K562 (cell line): Measurements from ENCODE around the gene MVB12B. TPM values are rescaled to one million over a fixed set of nuclear protein-coding genes. Genes with fewer than 3 reads are reported as not detected.

ENCODE experiments used
- ATF7 ChIP-seq: fragments of 450-650 bp; IDR thresholded peaks from 2 replicates; pipeline ENCODE4 v1.7.1; 2014; ENCODE audit warnings: mild to moderate bottlenecking, moderate library complexity
- E2F3 ChIP-seq: fragments of 250-450 bp; sonication (Bioruptor Pico); IDR thresholded peaks from 2 replicates; pipeline ENCODE4 v1.4.0; 2020; ENCODE audit warnings: mild to moderate bottlenecking
- EWSR1 ChIP-seq: fragments of 450-650 bp; IDR thresholded peaks from 2 replicates; pipeline ENCODE4 v1.6.1; 2018; ENCODE audit warnings: borderline replicate concordance, mild to moderate bottlenecking, low read depth, moderate library complexity; ENCODE audit not compliant: partially characterized antibody
- FOXJ3 ChIP-seq: sonication (generic); formaldehyde crosslinking; IDR thresholded peaks from 2 replicates; pipeline ENCODE4 v1.4.0; 2020; ENCODE audit warnings: mild to moderate bottlenecking, missing genetic modification reagents
- GABPA ChIP-seq: fragments of 200-800 bp; sonication (Bioruptor generic); conservative IDR thresholded peaks from 2 replicates; pipeline ENCODE4 v1.6.1; 2016; ENCODE audit warnings: low read depth, missing genetic modification characterization, missing compliant biosample characterization
- KDM4B ChIP-seq, 2 experiments: fragments of 450-650 bp in 1 of 2; sonication (generic) in 1 of 2; IDR thresholded peaks; 2 replicates each; pipeline ENCODE4 v1.6.1; 2016 to 2017; ENCODE audit warnings: borderline replicate concordance in 2 of 2, antibody characterized with exemption in 1 of 2, low read depth in 1 of 2, mild to moderate bottlenecking in 1 of 2
- MECOM ChIP-seq: fragments of 250-450 bp; sonication (Bioruptor Pico); IDR thresholded peaks from 2 replicates; pipeline ENCODE4 v1.8.0; 2022; ENCODE audit warnings: inconsistent platforms
- POLR2B ChIP-seq: fragments of 450-650 bp; IDR thresholded peaks from 2 replicates; pipeline ENCODE4 v1.6.1; 2018; ENCODE audit warnings: low read depth; ENCODE audit not compliant: partially characterized antibody
- SLC30A9 ChIP-seq: fragments of 250-450 bp; sonication (Bioruptor Pico); IDR thresholded peaks from 2 replicates; pipeline ENCODE4 v1.8.0; 2022; ENCODE audit warnings: mild to moderate bottlenecking, moderate library complexity
- SMARCA5 ChIP-seq: fragments of 450-650 bp; IDR thresholded peaks from 2 replicates; pipeline ENCODE4 v1.6.1; 2016
- ZBTB1 ChIP-seq: sonication (generic); formaldehyde crosslinking; IDR thresholded peaks from 2 replicates; pipeline ENCODE4 v1.8.1; 2023; ENCODE audit warnings: missing genetic modification reagents, low read depth, mild to moderate bottlenecking, borderline replicate concordance
- ZBTB8A ChIP-seq: fragments of 450-650 bp; IDR thresholded peaks from 2 replicates; pipeline ENCODE4 v1.6.1; 2018; ENCODE audit warnings: mild to moderate bottlenecking, moderate library complexity; ENCODE audit not compliant: partially characterized antibody
- ZNF121 ChIP-seq: sonication (generic); formaldehyde crosslinking; conservative IDR thresholded peaks from 2 replicates; pipeline ENCODE4 v1.8.0; 2022; ENCODE audit warnings: missing genetic modification reagents
- ZNF311 ChIP-seq: fragments of 250-450 bp; sonication (Bioruptor Pico); IDR thresholded peaks from 2 replicates; pipeline ENCODE4 v1.4.0; 2020; ENCODE audit warnings: mild to moderate bottlenecking, moderate library complexity
- polyA plus RNA-seq, 8 experiments: library from polyadenylated mRNA; depleted of rRNA in 4 of 8; stranded (reverse) in 5 of 8; unstranded in 3 of 8; fragments of >200 nt; fragmentation: Nextera tagmentation in 2 of 8; fragmentation: Illumina TruSeq in 1 of 8; extraction: Ambion mirVana in 2 of 8; extraction: Trizol in 1 of 8; gene quantifications; 2 replicates each; pipeline versions ENCODE4 v1.2.1 to v1.2.3, GENCODE V29; 2011 to 2014; ENCODE audit warnings: inconsistent platforms in 1 of 8, missing spikeins in 1 of 8
- total RNA-seq, 7 experiments: library from RNA; depleted of rRNA in 6 of 7; stranded (reverse); fragments of >200 nt in 6 of 7; fragmentation: Illumina TruSeq in 2 of 7; extraction: Trizol in 2 of 7; gene quantifications; 2 replicates each; pipeline versions ENCODE4 v1.2.1 to v1.2.3, GENCODE V29; 2011 to 2021; ENCODE audit warnings: low replicate concordance in 1 of 7
- TF ChIP-seq, protein P1 (sequence below), 2 experiments: fragments of 200-800 bp in 1 of 2; sonication (Bioruptor generic) in 1 of 2; sonication (generic) in 1 of 2; formaldehyde crosslinking in 1 of 2; IDR thresholded peaks in 1 of 2; conservative IDR thresholded peaks in 1 of 2; 2 replicates each; pipeline versions ENCODE4 v1.5.0 to v1.6.1; 2016 to 2020; ENCODE audit warnings: missing compliant biosample characterization in 1 of 2, missing genetic modification characterization in 1 of 2, missing genetic modification reagents in 1 of 2
- TF ChIP-seq, protein P2 (sequence below), 2 experiments: fragments of 450-650 bp in 1 of 2; sonication (generic) in 1 of 2; formaldehyde crosslinking in 1 of 2; IDR thresholded peaks in 1 of 2; conservative IDR thresholded peaks in 1 of 2; 2 replicates each; pipeline versions ENCODE4 v1.6.1 to v1.8.1; 2016 to 2023; ENCODE audit warnings: mild to moderate bottlenecking in 2 of 2, moderate library complexity in 2 of 2, inconsistent platforms in 1 of 2, missing genetic modification reagents in 1 of 2
- TF ChIP-seq, protein P3 (sequence below): fragments of 450-650 bp; formaldehyde crosslinking; IDR thresholded peaks from 2 replicates; pipeline ENCODE4 v1.4.0; 2022; ENCODE audit warnings: mild to moderate bottlenecking, moderate library complexity
- TF ChIP-seq, protein P4 (sequence below): fragments of 450-650 bp; formaldehyde crosslinking; IDR thresholded peaks from 2 replicates; pipeline ENCODE4 v1.4.0; 2020; ENCODE audit warnings: mild to moderate bottlenecking
- TF ChIP-seq, protein P5 (sequence below): fragments of 200-400 bp; formaldehyde crosslinking; IDR thresholded peaks from 2 replicates; pipeline ENCODE4 v1.6.1; 2017; ENCODE audit warnings: mild to moderate bottlenecking, low read depth, low read length, moderate library complexity
- TF ChIP-seq, protein P6 (sequence below): fragments of 450-650 bp; IDR thresholded peaks from 2 replicates; pipeline ENCODE4 v1.6.1; 2016

MVB12B gene
- total and polyA plus RNA-seq, 9 of the 15 experiments (the other 6 are each of a cell fraction or from before 2014, with no cell fraction given): not detected

DNA sequence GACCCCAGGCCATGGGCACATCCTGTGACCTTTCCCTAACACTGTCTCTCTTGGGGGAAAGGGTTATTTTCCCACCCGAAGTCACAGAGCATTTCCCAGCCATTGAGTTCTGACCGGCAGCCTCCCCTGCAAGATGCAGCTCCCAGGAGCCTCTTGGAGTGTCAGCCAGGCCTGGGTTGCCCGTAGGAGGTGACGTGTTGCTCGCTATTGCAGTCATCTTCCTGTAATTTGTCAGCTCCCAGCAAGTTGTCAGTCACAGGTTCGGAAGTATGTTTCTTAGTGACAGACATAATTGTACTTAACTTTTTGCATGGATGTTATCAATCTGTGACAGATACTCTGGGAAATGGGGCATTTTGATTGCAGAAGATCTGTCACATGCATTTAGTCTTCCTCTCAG is 74.5 kb downstream of the MVB12B start (continued):
- TF ChIP-seq ATF7 (no peak), ZBTB8A (no peak), ZNF311 (CRISPR knock-in tag) (no peak), E2F3 (CRISPR knock-in tag) (no peak), EWSR1 (no peak), SLC30A9 (CRISPR knock-in tag) (no peak), FOXJ3 (CRISPR knock-in tag) (no peak), SMARCA5 (no peak), GABPA (tag) (0 out of 2 replicates have a peak, but pooled peaks have one; percentile 29), KDM4B (IDR thresholded peaks at IDR 0.05; ENCODE audit: borderline replicate concordance in 2 of 2, low read depth in 1 of 2) (no peak), POLR2B (no peak), ZNF121 (CRISPR knock-in tag) (no peak), ZBTB1 (CRISPR knock-in tag) (no peak), MECOM (CRISPR knock-in tag) (no peak)
- TF ChIP-seq, protein P1, sequence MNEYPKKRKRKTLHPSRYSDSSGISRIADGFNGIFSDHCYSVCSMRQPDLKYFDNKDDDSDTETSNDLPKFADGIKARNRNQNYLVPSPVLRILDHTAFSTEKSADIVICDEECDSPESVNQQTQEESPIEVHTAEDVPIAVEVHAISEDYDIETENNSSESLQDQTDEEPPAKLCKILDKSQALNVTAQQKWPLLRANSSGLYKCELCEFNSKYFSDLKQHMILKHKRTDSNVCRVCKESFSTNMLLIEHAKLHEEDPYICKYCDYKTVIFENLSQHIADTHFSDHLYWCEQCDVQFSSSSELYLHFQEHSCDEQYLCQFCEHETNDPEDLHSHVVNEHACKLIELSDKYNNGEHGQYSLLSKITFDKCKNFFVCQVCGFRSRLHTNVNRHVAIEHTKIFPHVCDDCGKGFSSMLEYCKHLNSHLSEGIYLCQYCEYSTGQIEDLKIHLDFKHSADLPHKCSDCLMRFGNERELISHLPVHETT (CRISPR knock-in tag; conservative IDR thresholded peaks at IDR 0.05 in 1 of 2, IDR thresholded peaks at IDR 0.05 in 1 of 2): no peak
- TF ChIP-seq, protein P2, sequence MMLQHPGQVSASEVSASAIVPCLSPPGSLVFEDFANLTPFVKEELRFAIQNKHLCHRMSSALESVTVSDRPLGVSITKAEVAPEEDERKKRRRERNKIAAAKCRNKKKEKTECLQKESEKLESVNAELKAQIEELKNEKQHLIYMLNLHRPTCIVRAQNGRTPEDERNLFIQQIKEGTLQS (IDR thresholded peaks at IDR 0.05): peak; percentile 59
- TF ChIP-seq, protein P2 (CRISPR knock-in tag; conservative IDR thresholded peaks at IDR 0.05): no peak
- TF ChIP-seq, protein P3, sequence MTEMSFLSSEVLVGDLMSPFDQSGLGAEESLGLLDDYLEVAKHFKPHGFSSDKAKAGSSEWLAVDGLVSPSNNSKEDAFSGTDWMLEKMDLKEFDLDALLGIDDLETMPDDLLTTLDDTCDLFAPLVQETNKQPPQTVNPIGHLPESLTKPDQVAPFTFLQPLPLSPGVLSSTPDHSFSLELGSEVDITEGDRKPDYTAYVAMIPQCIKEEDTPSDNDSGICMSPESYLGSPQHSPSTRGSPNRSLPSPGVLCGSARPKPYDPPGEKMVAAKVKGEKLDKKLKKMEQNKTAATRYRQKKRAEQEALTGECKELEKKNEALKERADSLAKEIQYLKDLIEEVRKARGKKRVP: 0 out of 2 replicates have a peak, but pooled peaks have one; percentile 22
- TF ChIP-seq, protein P4, sequence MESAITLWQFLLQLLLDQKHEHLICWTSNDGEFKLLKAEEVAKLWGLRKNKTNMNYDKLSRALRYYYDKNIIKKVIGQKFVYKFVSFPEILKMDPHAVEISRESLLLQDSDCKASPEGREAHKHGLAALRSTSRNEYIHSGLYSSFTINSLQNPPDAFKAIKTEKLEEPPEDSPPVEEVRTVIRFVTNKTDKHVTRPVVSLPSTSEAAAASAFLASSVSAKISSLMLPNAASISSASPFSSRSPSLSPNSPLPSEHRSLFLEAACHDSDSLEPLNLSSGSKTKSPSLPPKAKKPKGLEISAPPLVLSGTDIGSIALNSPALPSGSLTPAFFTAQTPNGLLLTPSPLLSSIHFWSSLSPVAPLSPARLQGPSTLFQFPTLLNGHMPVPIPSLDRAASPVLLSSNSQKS (CRISPR knock-in tag): no peak
- TF ChIP-seq, protein P5, sequence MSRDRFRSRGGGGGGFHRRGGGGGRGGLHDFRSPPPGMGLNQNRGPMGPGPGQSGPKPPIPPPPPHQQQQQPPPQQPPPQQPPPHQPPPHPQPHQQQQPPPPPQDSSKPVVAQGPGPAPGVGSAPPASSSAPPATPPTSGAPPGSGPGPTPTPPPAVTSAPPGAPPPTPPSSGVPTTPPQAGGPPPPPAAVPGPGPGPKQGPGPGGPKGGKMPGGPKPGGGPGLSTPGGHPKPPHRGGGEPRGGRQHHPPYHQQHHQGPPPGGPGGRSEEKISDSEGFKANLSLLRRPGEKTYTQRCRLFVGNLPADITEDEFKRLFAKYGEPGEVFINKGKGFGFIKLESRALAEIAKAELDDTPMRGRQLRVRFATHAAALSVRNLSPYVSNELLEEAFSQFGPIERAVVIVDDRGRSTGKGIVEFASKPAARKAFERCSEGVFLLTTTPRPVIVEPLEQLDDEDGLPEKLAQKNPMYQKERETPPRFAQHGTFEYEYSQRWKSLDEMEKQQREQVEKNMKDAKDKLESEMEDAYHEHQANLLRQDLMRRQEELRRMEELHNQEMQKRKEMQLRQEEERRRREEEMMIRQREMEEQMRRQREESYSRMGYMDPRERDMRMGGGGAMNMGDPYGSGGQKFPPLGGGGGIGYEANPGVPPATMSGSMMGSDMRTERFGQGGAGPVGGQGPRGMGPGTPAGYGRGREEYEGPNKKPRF: no peak
- TF ChIP-seq, protein P6, sequence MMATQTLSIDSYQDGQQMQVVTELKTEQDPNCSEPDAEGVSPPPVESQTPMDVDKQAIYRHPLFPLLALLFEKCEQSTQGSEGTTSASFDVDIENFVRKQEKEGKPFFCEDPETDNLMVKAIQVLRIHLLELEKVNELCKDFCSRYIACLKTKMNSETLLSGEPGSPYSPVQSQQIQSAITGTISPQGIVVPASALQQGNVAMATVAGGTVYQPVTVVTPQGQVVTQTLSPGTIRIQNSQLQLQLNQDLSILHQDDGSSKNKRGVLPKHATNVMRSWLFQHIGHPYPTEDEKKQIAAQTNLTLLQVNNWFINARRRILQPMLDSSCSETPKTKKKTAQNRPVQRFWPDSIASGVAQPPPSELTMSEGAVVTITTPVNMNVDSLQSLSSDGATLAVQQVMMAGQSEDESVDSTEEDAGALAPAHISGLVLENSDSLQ: peak; percentile 76
